HG02678 (cell line): Measurements from ENCODE around the gene NLN.
"Not testable (repeated sequence)": the region's sequence is repeated elsewhere in the genome, so short reads cannot be mapped to it uniquely, and the experiment has no call there.

Experiments used
- ATAC-seq: cut with Tn5 transposase; IDR thresholded peaks from one replicate; pipeline ENCODE4 v1.9.1; 2021; ENCODE audit warnings: mild to moderate bottlenecking, moderate library complexity; ENCODE audit not compliant: unreplicated experiment

The NLN gene

DNA sequence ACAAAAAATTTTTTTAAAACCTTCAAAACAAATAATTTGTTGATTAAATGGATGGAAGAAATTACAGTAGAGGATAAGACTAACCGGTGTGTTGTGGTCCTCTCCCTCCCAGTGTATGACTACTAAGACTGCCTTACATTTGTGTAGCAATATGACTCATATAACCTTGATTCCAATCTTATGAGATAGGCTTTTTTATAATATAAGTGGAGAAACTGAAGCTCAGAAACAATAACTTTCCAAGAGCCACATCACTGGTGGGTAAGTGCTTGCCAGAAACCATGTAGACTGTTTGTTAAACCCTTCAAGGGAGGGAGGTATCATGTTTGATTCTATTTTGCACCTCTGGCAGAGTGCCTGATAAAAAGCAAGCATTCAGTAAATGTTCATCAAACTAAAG is 47.5 kb downstream of the NLN start:
- ATAC-seq = no peak

DNA sequence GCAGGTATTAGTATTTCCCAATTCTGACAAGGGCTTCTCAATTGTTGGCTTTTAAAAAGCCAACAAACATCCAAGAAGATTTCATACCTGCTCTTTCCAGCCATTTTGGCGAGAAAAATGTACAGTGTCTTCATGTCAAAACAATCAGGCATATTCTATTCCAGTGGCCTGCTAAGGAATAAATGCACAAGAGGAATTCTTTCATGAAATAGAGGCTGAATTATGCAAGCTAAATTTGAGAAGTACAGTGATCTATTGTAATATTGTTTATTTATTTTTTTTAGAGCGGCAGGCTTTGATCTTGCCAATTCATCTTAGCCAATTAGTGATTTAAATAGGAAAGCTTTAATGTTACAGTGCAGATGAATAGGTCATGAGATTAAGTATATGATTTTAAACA is 49.3 kb downstream of the NLN start:
- no peak for ATAC-seq

DNA sequence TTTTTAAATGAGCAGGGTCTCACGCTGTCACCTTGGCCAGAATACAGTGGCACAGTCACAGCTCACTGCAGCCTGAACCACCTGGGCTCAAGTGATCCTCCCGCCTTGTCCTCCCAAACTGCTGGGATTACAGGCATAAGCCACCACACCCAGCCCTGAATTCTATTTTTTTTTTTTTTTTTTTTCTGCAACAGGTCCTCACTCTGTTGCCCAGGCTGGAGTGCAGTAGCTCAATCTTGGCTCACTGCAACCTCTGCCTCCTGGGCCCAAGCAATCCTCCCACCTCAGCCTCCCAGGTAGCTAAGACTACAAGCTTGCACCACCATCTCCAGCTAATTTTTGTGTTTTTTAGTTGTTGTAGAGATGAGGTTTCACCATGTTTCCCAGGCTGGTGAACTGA is 51.0 kb downstream of the NLN start:
- not testable (repeated sequence) for ATAC-seq

DNA sequence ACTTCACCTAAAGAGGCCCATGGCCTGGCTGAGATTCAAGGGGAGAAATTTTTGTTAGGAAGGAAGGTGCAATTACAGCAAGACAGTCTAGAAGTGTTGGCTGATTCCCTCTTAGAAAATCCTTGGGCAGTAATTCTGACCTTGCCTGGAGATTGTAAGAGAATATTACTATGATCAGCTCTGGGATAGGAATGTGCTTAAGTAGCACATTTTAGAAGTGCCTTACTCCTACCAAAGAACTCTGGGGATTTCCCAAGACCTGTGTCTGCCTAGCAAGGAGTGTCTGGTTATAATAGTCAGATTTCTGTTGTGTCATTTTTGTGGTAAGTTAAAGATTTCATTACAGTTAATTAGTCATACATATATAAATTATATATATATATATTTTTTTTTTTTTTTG is 52.3 kb downstream of the NLN start:
- ATAC-seq = no peak

GRCh38 chr5:65775476-65775875 is 53.5 kb downstream of the NLN start:
- ATAC-seq = no peak

- no peak for ATAC-seq
Measured at GRCh38 chr5:65776441-65777141, 54.6 kb downstream of the NLN start.

DNA sequence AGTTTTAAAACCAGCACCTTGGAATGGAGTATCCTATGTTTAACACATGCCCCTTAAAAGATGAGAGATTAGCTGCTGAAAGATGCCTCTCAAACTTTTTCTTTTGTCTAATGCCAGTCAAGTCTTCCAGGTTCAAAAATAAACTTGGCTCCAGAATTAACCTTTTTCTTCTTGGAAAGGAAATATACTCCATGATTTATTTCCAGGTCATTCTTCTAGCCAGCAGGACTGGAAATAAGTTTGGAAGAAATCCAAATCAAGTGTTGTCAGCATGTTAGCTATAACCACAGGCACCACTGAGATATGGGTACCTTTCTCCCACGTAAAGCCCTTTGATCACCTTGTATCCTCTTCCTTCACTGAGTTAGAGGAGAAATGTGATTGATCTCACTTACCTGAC is 56.1 kb downstream of the NLN start:
- no peak for ATAC-seq

DNA sequence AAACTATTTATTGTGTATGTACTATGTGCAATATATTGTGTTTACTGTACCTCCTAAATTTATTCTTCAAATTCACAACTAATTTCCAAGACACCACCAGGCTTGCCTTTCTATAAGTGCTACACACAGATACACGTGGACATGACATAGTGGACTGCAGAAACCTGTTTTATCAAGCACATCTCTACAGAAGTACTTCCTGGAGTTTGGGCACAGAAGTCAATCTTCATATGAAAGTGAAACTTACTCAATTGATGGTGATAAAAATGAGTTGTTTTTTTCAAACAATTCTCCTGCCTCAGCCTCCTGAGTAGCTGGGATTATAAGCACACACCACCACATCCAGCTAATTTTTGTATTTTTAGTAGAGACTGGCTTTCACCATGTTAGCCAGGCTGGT is 57.6 kb downstream of the NLN start:
- ATAC-seq = no peak

- ATAC-seq = not testable (repeated sequence)
Measured at GRCh38 chr5:65788296-65788695, 66.3 kb downstream of the NLN start.

GRCh38 chr5:65790371-65791163 is 68.6 kb downstream of the NLN start:
- no peak for ATAC-seq

- ATAC-seq = no peak
Measured at GRCh38 chr5:65791712-65792673, 70.0 kb downstream of the NLN start.

- no peak for ATAC-seq
Measured at GRCh38 chr5:65796269-65796668, 74.3 kb downstream of the NLN start.

DNA sequence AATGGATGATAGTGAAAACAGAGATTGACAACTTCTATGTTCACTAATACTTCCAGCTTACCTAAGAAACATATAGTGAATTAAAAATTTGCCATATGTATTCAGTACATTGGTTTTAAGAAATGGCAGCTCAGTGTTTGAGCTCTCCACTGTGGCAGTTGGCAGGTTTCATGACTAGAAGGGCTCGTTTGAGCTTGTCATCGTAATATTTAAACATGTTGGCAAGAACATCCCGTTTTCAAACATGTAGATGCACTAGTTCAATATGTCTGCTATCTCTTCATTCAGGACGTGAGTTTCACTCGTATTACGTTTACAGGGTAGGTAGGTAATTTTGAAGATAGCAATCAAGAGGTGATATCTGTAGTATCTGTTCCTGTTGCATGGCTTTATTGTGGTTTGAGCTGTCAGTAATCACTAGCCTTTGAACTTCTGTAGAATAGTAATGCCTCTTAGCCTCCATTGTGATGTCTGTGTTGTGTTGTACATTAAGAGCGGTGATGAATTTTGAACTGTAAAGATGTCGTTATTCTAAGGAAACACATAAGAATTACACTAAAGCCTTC is 74.8 kb downstream of the NLN start:
- no peak for ATAC-seq

- ATAC-seq = no peak
Measured at GRCh38 chr5:65797481-65797880, 75.5 kb downstream of the NLN start.

GRCh38 chr5:65799857-65800256 is 77.9 kb downstream of the NLN start:
- ATAC-seq = no peak

DNA sequence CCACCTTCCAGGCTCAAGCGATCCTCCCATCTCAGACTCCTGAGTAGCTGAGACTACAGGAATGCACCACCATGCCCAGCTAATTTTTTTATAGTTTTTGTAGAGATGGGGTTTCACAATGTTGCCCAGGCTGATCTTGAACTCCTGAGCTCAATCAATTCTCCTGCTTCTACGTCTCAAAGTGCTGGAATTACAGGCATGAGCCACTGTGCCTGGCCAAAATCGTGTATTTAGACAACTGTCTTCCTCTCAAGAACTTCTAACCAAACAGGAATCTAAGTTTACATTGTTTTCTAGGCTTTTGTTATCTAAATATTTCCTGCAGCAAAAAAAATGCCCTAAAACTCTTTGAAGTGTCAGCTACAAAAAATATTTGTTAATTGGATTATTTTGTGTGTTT is 78.8 kb downstream of the NLN start:
- no peak for ATAC-seq

DNA sequence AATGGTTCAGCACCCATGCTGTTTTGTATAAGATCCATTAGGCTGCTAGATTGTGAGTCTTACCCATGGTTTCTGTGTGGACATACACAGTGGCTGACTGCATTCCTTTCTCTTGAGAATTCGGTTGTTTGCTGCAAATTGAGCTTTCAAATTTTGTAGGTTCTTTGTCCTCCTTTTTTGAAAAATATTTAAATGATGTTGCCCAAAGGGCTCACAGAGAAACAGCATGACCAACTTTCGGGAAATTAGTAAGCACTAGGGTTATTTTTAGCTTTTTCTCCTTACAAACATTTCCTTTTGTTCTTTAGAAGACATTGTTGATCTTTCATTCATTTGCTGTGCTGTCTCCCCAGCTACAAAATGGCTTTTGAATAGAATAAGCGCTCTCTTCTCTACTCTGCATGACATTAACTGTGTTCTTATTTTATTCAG is 79.4 kb downstream of the NLN start:
- ATAC-seq = no peak

GRCh38 chr5:65802080-65802479 is 80.1 kb downstream of the NLN start:
- no peak for ATAC-seq

- no peak for ATAC-seq
Measured at GRCh38 chr5:65802820-65803219, 80.8 kb downstream of the NLN start.

DNA sequence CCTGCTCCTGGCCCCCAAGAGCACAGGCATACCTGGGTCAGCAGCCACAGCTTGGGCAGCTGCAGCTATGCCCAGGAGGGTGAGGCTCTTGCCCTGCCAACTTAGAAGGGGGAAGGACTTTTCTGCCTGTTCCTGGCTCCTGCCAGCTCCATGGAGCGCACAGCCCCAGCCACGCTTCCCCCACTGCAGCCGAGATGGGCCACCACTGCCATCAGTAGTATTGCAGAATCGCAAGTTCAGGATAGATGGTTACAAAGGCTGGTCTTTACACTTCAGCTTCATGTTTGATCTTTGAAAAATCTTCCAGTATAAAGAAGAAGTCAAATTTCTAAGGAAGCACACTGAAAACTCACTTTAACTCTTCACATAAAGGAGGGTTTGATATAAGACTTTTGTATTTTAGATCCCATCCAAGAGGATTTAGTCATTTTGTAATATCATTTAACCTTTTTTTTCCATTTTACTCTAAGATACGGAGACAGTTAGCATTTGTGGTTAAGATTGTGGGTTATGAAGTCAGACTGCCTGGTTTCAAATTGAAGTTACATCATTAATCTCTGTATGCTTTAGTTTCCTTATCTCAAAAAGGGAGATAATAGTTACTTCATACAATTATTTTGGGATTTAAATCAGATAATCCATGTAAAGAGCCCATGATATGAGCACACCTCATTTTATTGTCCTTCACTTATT is 81.8 kb downstream of the NLN start:
- no peak for ATAC-seq
